CD4-positive, alpha-beta T cell treated with Interleukin-15 for 4 hours (primary cell): Measurements from ENCODE around the gene TAX1BP3.

Source experiments
- DNase-seq: peaks from one replicate; pipeline ENCODE4 v3.0.0-alpha.2; 2020; ENCODE audit warnings: low spot score

The TAX1BP3 gene

DNA sequence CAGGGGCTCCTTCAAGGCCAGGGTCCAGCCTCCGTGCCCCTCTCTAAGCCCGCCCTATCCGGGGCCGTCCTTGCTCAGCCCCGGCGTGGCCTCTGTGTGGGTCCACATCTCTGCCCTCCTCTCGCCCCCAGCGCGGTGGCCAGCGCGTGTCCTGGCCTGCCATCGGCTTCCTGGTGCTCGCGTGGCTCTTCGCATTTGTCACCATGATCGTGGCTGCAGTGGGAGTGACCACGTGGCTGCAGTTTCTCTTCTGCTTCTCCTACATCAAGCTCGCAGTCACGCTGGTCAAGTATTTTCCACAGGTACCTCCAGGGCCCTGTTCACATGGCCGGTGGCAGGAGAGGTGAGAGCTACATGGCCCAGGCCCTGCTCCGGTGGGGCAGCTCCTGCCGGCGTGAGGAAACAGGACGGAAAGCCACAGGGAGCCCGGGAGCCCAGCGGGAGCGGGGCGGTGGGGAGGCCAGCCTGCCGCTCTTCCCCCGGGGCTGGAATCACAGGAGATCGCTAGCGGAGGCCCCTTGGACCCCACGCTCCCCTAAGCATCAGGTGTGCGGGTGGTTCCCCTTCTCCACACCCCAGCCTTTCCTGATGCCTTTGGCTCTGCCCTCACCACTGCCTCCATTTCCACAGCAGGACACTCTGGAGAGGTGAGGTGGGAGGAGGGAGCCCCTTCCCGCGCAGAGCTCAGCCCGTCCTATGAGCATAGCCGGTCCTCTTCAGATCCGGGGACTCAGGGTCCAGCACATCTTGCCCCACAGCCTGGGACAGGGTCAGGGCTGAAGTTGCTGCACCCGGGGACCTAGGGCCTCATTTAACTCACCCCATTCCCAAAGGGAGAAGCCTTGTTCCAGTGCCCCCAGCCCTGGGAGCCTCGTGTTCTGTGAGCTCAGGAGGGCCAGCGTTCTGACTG, 10.2 kb downstream of the TAX1BP3 start:
- DNase-seq: no peak

DNA sequence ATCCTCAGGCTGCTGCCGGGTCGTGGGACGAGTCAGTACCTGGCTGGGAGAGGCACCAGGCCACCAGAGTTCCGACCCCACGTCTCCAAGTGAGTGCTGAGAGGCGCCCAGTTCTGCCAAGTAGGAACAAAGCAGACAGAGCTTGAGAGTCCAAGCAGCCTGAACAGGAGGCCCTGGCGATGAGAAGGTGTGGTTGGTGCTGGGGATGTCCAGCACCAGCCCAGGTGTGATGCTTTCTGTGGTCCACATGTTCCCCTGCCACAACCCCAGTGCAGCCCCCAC, 10.8 kb downstream of the TAX1BP3 start:
- DNase-seq: no peak

DNA sequence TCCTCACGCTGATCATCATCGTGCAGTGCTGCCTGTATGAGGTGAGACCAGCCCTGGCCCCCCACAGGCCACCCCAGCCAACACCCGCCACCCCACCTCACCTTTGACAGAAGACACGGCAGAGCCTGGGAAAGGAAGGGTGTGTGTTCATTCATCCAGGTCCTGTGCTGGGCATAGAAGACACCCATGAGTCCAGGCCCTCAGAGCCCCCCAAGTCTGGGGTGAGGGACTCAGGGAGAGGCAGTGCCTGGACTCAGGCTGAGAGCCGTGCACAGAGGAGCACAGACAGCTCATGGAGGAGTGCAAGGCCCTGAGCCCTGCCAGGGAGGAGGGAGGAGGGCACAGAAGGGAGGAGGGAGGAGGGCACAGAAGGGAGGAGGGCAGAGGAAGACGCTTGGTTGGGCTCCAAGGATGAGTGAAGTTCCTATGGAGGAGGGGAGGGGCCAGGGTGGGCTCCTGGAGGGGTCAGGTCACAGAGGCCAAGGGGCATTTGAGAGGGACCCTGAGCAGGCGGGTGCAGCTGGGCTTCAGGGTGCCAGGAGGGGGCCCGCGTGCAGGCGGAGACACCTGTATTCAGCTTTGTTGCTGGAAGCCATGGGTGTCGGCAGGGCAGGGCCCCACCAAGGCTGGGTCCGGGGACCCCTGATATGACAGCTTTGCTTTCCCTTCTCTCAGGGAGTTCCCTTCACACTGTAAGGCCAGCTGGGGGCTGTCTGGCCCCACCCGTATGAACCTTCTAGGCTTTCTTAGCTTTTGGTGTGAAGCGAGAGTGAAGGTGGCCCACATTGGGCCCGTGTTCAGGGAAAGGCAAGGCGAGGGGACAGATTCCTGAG, 11.4 kb downstream of the TAX1BP3 start:
- no peak for DNase-seq

GRCh38 chr17:3656353-3656752, 12.0 kb downstream of the TAX1BP3 start:
- no peak for DNase-seq

DNA sequence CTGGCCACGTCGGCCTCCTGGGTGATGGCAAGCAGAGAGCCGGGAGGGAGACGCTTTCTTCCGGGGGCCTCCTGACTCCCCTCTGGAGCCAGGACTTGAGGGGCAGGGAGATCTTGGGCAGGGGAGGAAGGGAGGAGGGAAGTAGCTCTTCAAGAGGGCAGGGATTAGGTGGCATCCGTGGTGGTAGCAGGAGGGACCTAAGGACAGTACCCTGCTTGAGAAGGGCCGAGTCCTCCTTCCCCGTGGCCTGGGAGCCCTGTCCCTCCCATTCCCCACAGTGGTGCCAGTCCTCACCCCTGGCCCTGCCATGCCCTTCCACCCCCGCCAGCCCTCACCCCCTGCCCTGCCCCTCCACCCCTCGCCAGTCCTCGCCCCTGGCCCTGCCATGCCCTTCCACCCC, 12.6 kb downstream of the TAX1BP3 start:
- no peak for DNase-seq

- DNase-seq: peak; percentile 15
Observed at GRCh38 chr17:3647769-3648555, 20.4 kb downstream of the TAX1BP3 start.

DNA sequence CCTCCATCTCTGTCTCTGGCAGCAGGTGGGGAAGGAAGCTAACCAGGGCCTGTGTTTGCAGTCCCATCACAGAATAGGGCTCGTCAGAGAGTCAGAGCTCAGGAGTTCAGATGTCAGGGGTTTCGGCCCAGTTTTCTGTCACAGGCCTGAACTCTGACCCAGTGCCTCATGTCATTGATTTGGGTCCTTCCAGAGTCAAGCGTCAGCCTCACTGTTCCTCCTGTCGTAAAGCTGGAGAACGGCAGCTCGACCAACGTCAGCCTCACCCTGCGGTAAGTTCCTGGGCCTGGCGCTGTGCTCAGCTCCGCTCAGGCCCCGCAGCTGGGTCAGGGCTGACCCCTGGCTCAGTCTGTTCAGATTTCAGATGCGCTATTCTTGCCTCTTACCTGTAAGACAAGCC, 21.1 kb downstream of the TAX1BP3 start:
- no peak for DNase-seq

DNA sequence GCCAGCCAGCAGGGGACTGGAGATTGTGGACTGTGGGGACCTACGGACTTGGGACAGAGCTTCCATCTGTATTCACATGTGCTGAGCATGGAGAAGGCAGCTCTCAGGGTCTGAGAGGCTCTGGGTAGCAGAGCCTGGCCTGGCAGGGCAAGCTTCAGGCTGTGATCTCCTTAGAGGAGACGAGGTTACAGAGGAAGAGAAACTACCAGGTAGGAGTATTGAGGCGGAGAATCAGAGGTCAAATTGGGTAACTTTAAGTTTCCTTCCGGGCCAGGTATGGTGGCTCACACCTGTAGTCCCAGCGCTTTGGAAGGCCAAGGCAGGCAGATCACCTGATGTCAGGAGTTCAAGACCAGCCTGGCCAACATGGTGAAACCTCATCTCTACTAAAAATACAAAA, 23.1 kb downstream of the TAX1BP3 start:
- no peak for DNase-seq

DNA sequence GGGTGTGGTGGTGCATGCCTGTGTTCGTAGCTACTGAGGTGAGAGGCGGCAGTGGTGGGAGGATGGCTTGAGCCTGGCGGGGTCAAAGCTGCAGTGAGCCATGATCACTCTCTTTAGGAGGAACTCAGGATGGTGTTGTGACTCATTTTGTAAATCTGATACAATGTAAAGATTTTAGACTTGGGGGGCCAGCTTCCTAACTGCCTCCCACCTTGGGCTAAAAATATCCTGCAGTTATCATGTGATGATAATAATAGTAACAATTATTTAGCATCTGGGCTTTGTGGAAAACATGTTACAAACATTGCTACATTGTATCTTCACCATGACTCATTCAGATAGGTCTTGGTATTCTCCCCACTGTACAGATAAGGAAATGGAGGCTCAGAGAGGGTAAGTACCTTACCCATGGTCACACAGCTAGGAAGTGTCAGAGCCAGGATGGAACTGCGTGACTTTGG, 24.5 kb downstream of the TAX1BP3 start:
- DNase-seq: no peak

GRCh38 chr17:3641717-3642486, 26.5 kb downstream of the TAX1BP3 start:
- DNase-seq: no peak

DNA sequence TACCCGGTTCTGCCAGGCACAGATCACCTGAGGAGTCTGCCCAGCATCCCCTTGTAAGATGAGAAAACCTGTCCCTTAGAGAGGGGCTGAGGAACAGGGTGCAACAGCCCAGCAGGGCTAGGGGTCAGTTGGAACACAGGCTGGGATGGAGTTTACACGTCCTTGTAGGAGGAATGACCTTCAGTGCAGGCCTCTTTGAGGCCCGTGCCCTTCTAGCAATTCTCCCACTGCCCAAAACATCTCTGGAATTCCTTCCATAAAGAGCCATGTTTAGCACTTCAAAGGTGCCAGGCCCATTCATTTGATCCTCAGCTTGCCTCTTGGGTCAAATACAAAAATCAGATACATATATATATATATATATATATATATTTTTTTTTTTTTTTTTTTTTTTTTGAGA, 27.4 kb downstream of the TAX1BP3 start:
- DNase-seq: no peak

GRCh38 chr17:3639981-3640596, 28.3 kb downstream of the TAX1BP3 start:
- no peak for DNase-seq

DNA sequence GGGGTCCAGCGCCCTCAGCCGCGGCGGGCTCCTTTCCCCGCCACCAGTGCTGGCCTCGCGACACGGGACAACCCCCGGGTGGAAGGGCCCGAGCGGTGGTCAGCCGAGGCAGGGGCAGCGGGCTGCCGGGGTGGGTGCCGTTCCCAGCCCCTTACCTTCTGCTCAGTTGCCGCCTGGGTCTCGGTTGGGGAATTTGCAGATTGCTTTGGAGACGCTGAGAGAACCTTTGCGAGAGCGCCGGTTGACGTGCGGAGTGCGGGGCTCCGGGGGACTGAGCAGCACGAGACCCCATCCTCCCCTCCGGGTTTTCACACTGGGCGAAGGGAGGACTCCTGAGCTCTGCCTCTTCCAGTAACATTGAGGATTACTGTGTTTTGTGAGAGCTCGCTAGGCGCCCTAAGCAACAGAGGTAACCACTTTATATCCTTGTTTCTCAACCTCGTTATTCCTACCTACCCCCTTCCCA, 31.4 kb downstream of the TAX1BP3 start:
- no peak for DNase-seq

DNA sequence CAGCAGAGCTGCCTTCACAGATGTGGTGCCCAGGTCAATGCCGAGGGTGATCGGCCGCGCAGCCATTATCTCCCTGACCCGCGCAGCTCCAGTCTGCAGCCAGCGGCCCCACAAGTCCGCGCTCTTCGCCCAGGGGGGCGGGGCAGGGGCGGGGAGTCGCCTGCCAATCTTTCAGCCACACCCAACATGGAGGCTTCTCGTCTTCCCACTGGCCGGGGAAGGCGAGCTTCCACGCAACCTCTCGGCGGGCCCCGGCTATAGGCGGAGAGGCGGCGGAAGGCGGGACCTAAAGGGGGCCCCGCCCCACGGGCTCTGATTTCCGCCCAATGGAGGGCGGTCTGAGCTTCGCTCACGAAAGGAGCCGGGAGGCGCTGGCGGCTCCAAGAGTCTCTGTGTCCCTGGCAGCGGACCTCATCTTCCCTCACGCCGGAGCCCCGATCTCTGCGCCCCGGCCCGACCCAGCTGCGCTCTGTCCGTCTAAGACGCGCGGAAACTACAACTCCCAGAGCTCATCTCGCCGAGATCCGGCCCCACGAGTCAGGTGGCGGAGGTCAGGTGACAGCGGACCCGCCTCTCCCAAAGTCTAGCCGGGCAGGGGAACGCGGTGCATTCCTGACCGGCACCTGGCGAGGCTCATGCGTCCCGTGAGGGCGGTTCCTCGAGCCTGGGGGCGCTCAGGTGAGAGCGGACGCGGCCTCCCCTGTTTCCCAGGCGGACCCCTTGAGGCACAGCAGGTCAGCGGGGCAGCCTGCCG, 32.0 kb downstream of the TAX1BP3 start, which contains the start of the genes CTNS and SHPK:
TSS of gene CTNS (plus strand) at position 607 of the 754 bp plus-strand sequence. CDS start 3,447 bp downstream, outside the sequence.
TSS of gene SHPK (minus strand) at position 97 of the 754 bp plus-strand sequence. CDS start at position 66, 31 bp downstream.
- DNase-seq: peak; percentile 94

- no peak for DNase-seq
Observed at GRCh38 chr17:3635474-3636153, 32.8 kb downstream of the TAX1BP3 start.

GRCh38 chr17:3632287-3632686, 36.1 kb downstream of the TAX1BP3 start:
- DNase-seq: no peak

- DNase-seq: no peak
Observed at GRCh38 chr17:3630781-3631180, 37.6 kb downstream of the TAX1BP3 start.

- DNase-seq: no peak
Observed at GRCh38 chr17:3627769-3628167, 40.6 kb downstream of the TAX1BP3 start.
